Activated CD4-positive, alpha-beta T cell treated with anti-CD3 and anti-CD28 coated beads, Interleukin-2, amount 50 U/mL, for 48 hours (primary cell): ENCODE data around the gene PRCP.
A peak's percentile ranks its signal among the peaks of the same experiment; 100 is the strongest.
"Not testable (repeated sequence)": the region's sequence is repeated elsewhere in the genome, so short reads cannot be mapped to it uniquely, and the experiment has no call there.

ENCODE experiments used
- DNase-seq, 2 experiments: peaks; one replicate each; pipeline ENCODE4 v3.0.0-alpha.2; 2020

The PRCP gene

GRCh38 chr11:82867495-82868082 lies 32.6 kb downstream of the PRCP start:
- peak; percentile 74 to 81 for DNase-seq

- DNase-seq, result no peak
These were observed 34.4 kb downstream of the PRCP start for GRCh38 chr11:82865841-82866240.

DNA sequence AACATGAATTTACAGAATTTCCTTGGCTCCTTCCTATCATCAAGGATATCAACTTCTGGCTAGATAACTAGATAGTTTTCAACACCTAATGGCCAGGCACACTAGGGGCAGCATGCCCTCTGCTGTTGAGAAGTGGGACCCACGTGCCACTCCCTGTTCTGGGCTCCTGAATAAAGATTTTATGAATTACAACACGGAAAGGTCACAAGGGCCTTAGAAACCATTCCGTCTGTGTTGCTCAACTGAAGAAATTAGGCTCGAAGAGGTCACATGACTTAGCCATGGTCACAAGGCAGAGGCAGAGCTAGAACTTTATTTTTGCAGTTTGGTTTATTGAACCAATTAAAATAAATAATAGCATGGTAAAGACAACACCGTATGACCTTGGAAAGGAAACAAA lies 36.0 kb downstream of the PRCP start:
- peak; percentile 5 to 15 for DNase-seq

DNA sequence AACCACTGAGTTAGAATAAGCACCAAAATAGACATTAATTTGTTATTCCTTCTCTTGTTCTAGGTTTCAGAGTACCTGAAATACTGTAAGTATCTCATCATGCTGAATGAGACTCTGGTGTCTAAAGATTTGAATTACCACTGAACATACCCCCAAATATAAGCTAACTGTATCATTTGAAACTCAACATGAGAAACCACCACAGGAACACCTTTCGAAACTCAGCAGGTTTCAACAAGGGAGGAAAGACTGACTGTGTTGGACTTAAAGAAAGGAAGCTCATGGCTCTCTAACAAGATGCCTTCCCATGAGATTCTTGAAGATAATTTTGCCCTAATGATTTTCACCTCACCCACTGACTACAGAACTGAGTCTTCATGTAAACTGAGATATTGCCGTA lies 37.0 kb downstream of the PRCP start:
- no peak for DNase-seq

DNA sequence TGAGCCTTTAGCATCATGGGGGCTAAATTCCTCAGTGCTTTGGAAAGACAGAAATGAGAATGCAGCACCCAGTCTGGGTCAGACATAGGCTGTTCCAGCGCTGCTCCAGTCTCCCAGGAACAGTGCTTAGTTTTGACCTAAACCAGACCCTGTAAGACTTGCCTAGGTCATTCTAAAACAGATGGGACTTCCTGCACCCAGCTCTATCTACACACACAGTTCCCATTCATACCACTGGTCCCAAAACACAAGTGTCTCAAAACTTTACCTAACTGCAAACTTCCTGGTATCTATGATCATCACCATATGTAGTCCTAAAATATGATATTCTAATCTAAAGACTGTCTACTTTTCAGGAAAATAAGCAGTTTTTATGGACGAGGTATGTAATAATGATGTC lies 37.9 kb downstream of the PRCP start:
- DNase-seq, result no peak

DNA sequence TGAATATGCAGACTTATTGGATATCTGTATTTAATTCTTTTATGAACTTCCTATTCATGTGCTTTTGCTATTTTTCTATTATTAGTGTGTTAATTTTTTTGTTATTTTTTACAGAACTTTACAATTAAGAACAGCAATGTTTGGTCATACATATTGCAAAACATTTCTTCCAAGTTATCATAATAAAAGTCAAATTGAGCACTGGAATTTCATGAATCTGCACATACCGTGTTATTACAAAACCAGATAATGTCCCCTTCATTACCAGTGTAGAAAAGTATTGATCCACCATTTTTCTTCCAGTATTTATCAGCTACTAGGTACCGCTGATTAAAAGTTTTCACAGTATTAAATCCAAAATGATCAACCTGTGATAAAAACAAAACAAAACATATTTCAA lies 40.5 kb downstream of the PRCP start:
- DNase-seq, result no peak

- no peak for DNase-seq
These were observed 41.6 kb downstream of the PRCP start for GRCh38 chr11:82858556-82859091.

DNA sequence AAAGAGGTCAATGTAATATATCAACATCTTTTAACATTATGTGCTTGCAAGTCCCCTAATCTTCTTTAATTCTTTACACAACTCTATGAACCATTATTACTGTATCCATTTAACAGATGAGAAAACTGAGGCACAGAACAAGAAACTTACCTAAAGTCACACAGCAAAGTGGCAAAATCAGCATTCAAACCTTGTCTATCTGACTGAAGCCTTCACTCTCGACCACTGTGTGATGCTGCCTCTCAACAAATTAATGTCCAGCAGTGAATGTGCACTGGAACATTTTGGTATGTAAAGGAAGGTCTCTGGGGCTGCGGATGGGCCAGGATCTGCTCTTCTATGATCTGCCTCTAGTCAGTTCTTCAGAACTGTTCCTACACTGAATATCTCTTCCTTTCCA lies 42.1 kb downstream of the PRCP start:
- DNase-seq, result no peak

GRCh38 chr11:82857145-82857544 lies 43.1 kb downstream of the PRCP start:
- no peak for DNase-seq

GRCh38 chr11:82855616-82856015 lies 44.6 kb downstream of the PRCP start:
- DNase-seq, result no peak

DNA sequence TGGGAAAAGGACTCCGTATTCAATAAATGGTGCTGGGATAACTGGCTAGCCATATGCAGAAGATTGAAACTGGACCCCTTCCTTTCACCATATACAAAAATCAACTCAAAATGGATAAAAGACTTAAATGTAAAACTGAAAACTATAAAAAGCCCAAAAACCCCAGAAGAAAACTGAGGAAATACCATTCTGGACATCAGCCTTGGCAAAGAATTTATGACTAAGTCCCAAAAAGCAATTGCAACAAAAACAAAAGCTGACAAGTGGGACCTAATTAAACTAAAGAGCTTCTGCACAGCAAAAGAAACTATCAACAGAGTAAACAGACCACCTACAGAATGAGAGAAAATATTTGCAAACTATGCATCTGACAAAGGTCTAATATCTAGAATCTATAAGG lies 45.3 kb downstream of the PRCP start:
- DNase-seq, result not testable (repeated sequence)

DNA sequence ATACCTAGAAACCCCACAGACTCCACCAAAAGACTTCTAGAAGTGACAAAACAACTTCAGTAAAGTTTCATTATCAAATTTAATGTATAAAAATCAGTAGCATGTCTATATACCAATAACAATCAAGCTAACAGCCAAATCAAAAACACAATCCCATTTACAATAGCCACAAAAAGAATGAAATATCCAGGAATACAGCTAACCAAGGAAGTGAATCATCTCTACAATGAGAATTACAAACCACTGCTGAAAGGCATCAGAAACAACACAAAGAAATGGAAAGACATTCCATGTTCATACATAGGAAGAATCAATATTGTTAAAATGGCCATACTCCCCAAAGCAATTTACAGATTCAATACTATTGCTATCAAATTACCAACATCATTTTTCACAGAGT lies 46.0 kb downstream of the PRCP start:
- no peak for DNase-seq

GRCh38 chr11:82848829-82849228 lies 51.4 kb downstream of the PRCP start:
- no peak for DNase-seq

DNA sequence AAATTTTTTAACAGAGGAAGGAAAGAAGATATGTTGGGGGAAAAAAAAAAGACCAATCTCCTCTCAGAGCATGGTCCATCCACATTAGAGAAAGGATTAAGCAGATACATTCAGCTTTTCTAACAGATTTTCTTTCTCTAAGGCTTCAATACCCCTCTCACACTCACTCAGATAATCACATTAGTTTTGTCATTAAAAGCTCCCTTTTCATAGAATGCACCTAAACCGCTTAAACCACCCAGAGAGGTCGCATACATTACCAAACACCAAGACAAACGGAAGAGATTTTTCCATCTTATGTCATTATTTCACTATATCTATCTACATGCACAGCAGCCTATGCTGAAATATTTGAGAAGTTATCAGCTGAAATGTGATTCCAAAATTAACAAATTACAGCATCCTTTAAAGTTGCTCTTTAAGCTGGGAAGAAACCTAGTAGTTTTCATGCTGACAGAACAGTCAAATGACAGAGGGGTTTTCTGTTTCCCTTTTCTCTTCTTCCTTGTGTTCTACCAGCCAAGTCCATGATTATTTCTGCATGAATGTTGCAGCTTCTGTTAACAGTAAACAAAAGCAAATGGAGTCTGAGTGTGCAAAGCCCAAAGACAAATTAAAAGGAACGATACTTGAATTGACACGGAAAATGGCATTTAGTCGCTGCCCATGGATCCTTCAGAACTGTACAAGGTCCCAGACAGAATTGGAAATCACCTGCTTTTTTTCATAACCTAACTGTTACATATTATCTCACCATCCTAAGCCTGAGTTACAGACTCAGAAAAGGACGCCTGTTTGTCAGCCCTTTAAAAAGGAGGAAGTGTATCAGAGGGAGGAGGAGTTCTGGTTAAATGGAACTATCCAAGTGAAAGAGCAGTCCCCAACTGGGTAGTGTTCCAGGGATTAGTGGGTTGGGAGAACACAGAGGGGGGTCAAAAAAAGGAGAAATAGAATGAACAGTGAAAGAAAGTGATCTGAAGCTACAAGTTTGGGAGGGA lies 54.6 kb downstream of the PRCP start:
- no peak for DNase-seq

- DNase-seq, result no peak
These were observed 57.0 kb downstream of the PRCP start for GRCh38 chr11:82843057-82843795.

- no peak for DNase-seq
These were observed 58.2 kb downstream of the PRCP start for GRCh38 chr11:82842019-82842418.

GRCh38 chr11:82837650-82838049 lies 62.6 kb downstream of the PRCP start:
- DNase-seq, result no peak

- DNase-seq, result no peak
These were observed 67.2 kb downstream of the PRCP start for GRCh38 chr11:82832983-82833382.

DNA sequence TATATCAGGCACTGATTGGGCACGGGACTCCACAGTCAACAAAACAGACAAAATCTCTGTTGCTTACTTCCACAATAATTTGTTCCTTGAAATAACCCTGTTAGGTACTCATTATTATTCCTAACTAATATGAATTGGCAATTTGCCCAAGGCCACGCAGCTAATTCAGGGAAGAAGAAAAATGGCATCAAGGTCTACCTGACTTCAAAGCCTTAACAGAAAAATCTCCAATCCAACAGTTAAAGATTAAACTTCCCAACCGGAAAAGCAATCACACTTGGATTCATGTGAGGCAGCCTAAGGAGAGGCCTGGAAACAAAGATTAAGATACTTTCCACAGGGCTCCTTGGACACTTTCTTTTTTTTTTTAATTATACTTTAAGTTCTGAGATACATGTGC lies 68.9 kb downstream of the PRCP start:
- no peak for DNase-seq

DNA sequence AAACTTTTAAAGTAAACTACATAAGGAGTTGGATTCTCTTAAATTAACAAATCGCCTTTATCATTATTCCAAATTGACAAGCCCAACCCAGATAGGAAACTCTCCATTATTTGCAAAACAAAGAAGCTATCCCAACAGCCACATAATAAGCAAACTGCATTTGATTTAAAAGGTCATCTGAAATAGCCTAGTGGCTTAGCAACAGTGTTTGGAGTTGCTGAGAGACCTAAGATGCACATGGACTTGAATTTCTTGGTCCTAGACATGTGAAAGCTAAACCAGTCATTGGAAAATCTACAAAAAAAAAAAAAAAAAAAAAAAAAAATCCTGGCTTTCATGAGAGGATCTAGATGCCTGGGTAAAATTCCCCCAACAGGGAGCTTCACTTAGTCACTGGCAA lies 69.5 kb downstream of the PRCP start:
- DNase-seq, result no peak

DNA sequence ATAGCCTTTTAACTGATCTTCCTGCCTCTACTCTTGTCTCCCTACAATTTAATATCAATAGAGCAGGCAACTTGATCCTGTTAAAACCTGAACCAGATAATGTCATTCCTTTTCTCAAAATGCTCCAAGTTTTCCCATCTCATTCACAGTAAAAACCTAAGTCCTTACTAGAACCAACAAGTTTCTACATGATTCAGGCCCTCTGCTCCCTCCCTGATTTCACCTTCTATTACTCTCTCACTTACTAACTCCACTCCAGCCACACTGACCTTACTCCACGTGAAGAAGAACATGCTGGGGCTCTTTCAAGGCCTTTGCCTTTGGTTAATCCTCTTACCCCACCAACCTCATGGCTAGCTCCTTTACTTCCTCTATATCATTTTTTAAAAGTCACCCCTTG lies 71.1 kb downstream of the PRCP start:
- no peak for DNase-seq

DNA sequence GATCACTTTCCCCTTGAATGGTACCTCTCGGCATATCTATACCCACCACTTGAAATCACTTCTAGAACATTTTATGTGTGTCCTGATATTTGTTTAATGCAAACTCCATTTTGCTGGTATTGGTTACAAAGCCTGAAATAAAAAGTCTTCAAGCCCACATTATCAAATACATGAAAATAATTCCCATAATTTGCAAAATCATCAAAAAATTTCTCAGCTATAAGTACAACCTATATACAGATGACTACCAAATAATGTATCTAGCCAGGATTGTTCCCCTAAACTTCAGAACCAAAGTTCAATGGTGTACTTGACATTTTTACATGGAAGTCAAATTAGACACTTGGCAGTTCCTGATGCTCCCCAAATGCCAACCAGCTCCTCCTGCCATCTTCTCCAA lies 71.8 kb downstream of the PRCP start:
- no peak for DNase-seq

- DNase-seq, result no peak
These were observed 73.7 kb downstream of the PRCP start for GRCh38 chr11:82826526-82826925.
